ENCODE measurements around the gene ANK3.

The ANK3 gene

DNA sequence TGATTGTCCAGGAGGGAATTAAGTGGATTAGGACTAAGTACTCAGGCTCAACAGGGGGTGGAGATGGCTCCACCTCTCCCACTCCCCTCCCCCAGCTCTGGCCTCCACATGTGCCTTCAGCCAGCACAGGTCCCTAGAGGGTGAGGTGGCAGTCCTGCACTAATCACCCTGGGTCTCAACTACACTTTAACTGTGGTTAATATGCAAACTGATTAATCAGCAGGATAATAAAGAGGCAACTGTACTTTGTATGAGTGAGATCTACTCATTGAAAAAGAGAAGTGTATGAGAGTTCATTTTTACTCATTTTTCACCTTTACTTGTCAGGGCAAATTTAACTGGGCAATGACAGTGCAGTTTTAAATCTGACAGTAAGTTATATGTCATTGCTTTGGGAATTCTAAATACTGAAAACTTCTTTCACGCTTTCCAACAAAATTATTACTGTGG lies 259.5 kb downstream of the ANK3 start:
- no peak overlapping the region for H3K4me3 Mint-ChIP-seq
- H3K27me3 Mint-ChIP-seq, result no peaks in the 10 kb centered on the region
- ATAC-seq (replicated peaks; ENCODE audit: extremely low read depth, poor library complexity, severe bottlenecking) (no peak), DNase-seq (ENCODE audit: low spot score in 2 of 2) (no peak)
- H3K27ac Mint-ChIP-seq (ENCODE audit: low read depth), result no peak overlapping the region
- H3K4me1 Mint-ChIP-seq, result no peaks in the 10 kb centered on the region
- H3K36me3 Mint-ChIP-seq (ENCODE audit: insufficient read depth), result peaks cover 9% of the 10 kb centered on the region
- no peaks in the 10 kb centered on the region for H3K9me3 Mint-ChIP-seq

DNA sequence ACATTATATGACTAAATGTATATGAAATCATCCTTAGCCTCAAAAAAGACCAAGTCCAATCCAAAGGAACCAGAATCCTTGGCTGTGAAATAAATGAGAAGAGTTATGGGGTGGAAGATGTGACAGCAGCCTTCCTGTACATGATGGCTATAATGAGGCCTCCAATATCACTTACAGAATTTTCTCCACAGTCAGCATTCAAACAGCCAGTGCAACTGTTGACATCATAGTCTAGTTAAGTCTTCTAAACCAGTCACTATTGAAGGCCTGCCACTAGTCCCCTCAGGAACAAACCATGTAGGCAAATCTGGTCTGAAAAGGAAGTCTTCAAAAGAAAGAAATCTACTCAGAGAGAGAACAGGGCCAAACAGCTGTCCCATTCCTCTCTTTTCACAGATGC lies 263.8 kb downstream of the ANK3 start:
- Mint-ChIP-seq H3K27ac (ENCODE audit: low read depth) (no peak overlapping the region), H3K4me1 (no peaks in the 10 kb centered on the region), H3K36me3 (ENCODE audit: insufficient read depth) (peaks cover 6% of the 10 kb centered on the region), H3K9me3 (no peaks in the 10 kb centered on the region), H3K27me3 (no peaks in the 10 kb centered on the region), H3K4me3 (no peak overlapping the region)
- ATAC-seq (replicated peaks; ENCODE audit: extremely low read depth, poor library complexity, severe bottlenecking), result no peak
- no peak for DNase-seq (ENCODE audit: low spot score in 2 of 2)

DNA sequence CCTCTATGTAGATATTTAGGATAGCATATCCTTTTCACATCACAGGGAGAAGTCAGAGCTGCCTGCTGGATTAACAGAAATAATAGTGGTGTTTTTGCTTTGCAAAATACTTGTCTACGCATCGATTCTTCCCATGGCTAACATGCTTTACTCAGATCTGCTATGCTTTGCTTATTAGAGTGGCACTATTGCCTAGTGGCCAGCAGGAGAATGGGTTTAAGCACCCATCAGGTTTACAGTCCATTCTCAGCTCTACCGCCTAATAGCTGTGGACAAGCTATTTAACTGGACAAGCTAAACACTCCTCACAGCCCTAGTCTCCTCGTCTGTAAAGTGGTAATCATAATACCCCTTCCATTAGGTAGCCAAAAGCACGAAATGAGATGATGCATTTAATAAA lies 265.1 kb downstream of the ANK3 start:
- ATAC-seq (replicated peaks; ENCODE audit: extremely low read depth, poor library complexity, severe bottlenecking), result no peak
- DNase-seq (ENCODE audit: low spot score in 2 of 2), result no peak
- H3K27me3 Mint-ChIP-seq, result no peaks in the 10 kb centered on the region
- no peak overlapping the region for H3K27ac Mint-ChIP-seq (ENCODE audit: low read depth)
- no peaks in the 10 kb centered on the region for H3K4me1 Mint-ChIP-seq
- H3K4me3 Mint-ChIP-seq, result no peak overlapping the region
- no peaks in the 10 kb centered on the region for H3K9me3 Mint-ChIP-seq
- H3K36me3 Mint-ChIP-seq (ENCODE audit: insufficient read depth), result peaks cover 6% of the 10 kb centered on the region

DNA sequence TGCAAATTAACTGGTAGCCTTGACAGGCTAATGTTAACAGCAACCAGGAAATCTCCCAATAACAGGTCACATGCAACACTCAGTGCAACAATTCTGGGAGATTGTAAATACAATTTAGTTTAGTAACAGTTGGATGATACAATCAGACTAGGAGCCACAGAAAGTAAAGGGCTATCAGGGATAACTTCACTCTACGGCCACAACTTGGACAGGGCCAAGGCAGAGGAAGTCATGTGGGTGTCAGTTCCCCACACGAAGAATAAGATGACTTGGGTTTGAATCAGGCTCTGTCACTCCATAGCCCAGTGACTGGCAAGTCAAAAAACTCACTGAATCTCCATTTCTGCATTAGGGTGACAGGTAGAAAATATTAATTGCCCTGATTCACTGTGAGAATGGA lies 266.0 kb downstream of the ANK3 start:
- no peak overlapping the region for H3K4me3 Mint-ChIP-seq
- H3K27ac Mint-ChIP-seq (ENCODE audit: low read depth), result no peak overlapping the region
- H3K9me3 Mint-ChIP-seq, result no peaks in the 10 kb centered on the region
- ATAC-seq (replicated peaks; ENCODE audit: extremely low read depth, poor library complexity, severe bottlenecking), result no peak
- no peak for DNase-seq (ENCODE audit: low spot score in 2 of 2)
- H3K27me3 Mint-ChIP-seq, result no peaks in the 10 kb centered on the region
- peaks cover 6% of the 10 kb centered on the region for H3K36me3 Mint-ChIP-seq (ENCODE audit: insufficient read depth)
- no peaks in the 10 kb centered on the region for H3K4me1 Mint-ChIP-seq

DNA sequence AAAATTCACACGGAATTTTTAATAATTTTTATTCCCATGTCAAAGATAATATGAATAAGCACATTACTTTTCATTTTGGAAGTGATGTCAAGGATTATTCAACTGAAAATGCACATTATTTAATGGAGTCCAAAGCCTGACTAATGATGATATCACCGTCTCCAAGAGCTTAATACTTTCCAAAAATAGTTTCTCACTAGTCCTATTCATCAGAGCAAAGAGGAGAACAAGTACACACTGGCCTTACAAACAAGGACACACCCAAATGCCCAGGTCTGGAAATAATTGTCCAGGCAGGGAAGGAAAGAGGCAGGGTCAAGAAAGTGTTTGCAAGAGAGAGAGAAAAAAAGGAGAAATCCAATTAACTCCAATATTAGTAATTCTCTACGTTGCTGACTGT lies 266.5 kb downstream of the ANK3 start:
- no peak overlapping the region for H3K27ac Mint-ChIP-seq (ENCODE audit: low read depth)
- H3K36me3 Mint-ChIP-seq (ENCODE audit: insufficient read depth), result peaks cover 4% of the 10 kb centered on the region
- ATAC-seq (replicated peaks; ENCODE audit: extremely low read depth, poor library complexity, severe bottlenecking) (no peak), DNase-seq (ENCODE audit: low spot score in 2 of 2) (no peak)
- H3K4me3 Mint-ChIP-seq, result no peak overlapping the region
- no peaks in the 10 kb centered on the region for H3K4me1 Mint-ChIP-seq
- H3K9me3 Mint-ChIP-seq, result no peaks in the 10 kb centered on the region
- no peaks in the 10 kb centered on the region for H3K27me3 Mint-ChIP-seq

DNA sequence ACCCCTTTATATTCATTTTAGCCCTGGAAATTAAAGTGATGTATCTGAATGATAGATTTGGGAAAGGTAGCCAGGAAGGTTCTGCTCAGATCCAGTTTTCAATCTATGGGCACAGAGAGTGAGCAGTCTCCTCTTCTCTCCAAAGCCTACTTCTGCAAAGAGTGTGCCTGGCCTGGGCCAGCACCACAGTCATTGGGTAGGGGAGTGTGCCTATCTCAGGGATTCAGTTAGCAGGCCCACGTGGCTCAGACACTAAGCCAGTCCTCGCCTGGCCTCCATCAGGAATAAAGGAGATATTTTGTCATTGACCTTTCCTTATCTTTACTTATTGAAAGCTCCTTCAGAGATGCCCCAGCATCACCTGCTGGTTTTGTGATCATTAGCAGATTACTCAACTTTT lies 267.5 kb downstream of the ANK3 start:
- DNase-seq (ENCODE audit: low spot score in 2 of 2) (no peak), ATAC-seq (replicated peaks; ENCODE audit: extremely low read depth, poor library complexity, severe bottlenecking) (no peak)
- Mint-ChIP-seq H3K4me3 (no peak overlapping the region), H3K9me3 (no peaks in the 10 kb centered on the region), H3K36me3 (ENCODE audit: insufficient read depth) (no peaks in the 10 kb centered on the region), H3K27me3 (no peaks in the 10 kb centered on the region), H3K4me1 (no peaks in the 10 kb centered on the region), H3K27ac (ENCODE audit: low read depth) (no peak overlapping the region)

DNA sequence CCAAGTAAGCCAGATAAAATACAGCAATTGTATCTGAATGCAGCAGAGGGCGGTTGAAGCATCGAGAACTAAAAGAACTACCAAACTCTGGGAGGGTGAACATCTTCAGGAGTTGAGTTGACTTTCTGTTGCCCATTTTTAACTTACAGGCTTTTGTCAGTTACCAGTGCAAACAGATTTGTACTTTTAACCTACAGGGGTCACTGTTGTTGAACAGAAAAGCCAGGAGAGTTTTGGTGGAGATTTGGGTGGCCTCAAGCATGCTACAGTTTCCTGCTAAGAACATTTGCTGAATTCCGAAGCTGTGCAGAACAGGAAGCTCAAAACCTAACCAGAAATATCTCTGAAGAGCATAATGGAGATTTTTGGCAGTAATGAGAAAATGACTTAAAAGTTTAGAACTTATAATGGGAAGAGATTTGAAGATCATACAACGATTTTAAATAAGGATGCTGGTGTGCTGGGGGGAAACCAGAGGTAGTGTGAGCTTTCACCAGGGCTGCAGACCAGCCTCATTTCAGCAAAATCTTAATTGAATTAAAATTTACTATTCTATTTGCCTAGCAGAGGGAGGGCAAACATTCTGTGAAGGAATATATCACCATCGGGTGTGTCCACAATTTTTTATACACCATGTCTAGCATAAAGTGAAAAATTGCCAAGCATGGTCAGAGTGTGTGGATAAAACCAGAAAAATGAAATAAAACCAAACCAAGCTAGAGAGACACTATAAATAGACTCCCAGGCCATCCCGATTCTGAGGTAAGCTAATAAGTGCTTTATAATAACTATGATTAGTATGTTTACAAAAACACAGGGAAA lies 274.7 kb downstream of the ANK3 start:
- Mint-ChIP-seq H3K27ac (ENCODE audit: low read depth) (no peak overlapping the region), H3K27me3 (no peaks in the 10 kb centered on the region), H3K36me3 (ENCODE audit: insufficient read depth) (peaks cover 5% of the 10 kb centered on the region), H3K9me3 (no peaks in the 10 kb centered on the region), H3K4me1 (no peaks in the 10 kb centered on the region), H3K4me3 (no peak overlapping the region)
- ATAC-seq (replicated peaks; ENCODE audit: extremely low read depth, poor library complexity, severe bottlenecking) (no peak), DNase-seq (ENCODE audit: low spot score in 2 of 2) (no peak)

DNA sequence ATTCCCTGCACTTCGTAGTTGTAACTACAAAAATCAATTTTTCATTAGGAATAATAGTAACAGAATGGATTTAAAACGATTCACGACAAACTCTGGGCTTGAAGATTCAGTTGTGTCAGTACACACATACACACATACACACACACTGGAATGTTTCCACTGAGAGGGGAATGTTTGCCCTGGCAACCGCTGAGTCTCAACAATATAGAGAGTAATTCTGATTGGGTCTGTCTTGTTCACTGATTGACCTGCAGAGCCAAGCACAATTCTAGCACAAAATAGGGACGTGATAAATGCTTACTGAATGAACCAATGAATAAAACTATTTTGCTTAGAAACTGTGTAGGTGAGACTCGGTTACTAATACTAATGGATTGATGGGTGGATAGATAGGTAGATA lies 278.9 kb downstream of the ANK3 start:
- no peak for DNase-seq (ENCODE audit: low spot score in 2 of 2)
- Mint-ChIP-seq H3K27ac (ENCODE audit: low read depth) (no peak overlapping the region), H3K4me3 (no peak overlapping the region), H3K27me3 (no peaks in the 10 kb centered on the region), H3K36me3 (ENCODE audit: insufficient read depth) (peaks cover 8% of the 10 kb centered on the region), H3K9me3 (no peaks in the 10 kb centered on the region), H3K4me1 (no peaks in the 10 kb centered on the region)
- no peak for ATAC-seq (replicated peaks; ENCODE audit: extremely low read depth, poor library complexity, severe bottlenecking)

DNA sequence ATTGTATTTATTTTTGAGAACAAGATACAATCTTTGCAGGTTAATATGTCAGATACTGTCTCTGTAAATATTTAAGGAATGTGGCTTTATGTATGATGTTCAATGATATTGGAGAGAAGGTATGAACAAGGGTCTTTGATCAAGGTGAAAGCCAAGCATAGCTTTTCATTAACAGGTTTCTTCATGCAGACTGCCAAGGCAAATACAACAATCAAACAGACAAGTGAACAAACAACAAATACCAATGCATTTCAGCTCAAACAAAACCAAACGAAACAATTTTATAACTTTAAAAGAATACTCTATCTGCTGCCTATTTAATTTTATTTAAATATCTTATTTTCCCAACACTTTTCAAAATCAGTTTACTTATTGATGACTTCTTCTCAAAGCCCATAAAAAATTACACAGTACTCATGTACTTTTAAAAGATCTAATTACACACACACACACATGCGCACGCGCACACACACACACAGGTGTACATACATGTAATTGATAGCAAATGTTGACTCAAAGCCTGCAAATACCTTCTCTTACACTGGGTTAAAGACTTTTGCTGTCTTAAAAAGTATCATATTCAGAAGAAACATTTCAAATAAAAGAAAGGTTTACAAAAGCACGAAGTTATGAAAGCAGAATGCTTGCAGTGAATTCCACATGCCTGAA lies 282.2 kb downstream of the ANK3 start:
- no peaks in the 10 kb centered on the region for H3K27me3 Mint-ChIP-seq
- H3K9me3 Mint-ChIP-seq, result no peaks in the 10 kb centered on the region
- no peak overlapping the region for H3K27ac Mint-ChIP-seq (ENCODE audit: low read depth)
- DNase-seq (ENCODE audit: low spot score in 2 of 2) (no peak), ATAC-seq (replicated peaks; ENCODE audit: extremely low read depth, poor library complexity, severe bottlenecking) (no peak)
- no peak overlapping the region for H3K4me3 Mint-ChIP-seq
- H3K36me3 Mint-ChIP-seq (ENCODE audit: insufficient read depth), result peaks cover 14% of the 10 kb centered on the region
- H3K4me1 Mint-ChIP-seq, result no peaks in the 10 kb centered on the region

DNA sequence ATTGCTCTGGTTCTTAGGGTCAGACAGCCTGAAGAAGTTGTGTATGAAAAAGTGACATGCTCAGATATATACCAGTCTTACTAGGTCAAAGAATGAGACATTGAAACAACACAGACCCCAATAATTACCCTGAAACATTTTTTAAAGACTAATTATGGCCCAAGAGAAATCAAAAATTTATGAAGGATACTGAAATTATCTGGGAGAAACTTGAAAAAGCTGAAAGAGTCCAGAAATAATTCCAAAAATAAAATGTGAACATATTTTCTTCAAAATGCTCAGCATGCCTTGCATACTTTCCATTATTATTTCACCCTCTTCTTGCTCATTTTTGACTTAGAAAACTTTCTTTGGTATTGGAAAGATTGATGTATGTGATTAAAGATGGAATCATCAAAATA lies 284.4 kb downstream of the ANK3 start:
- ATAC-seq (replicated peaks; ENCODE audit: extremely low read depth, poor library complexity, severe bottlenecking), result no peak
- Mint-ChIP-seq H3K9me3 (no peaks in the 10 kb centered on the region), H3K27ac (ENCODE audit: low read depth) (no peak overlapping the region), H3K4me1 (no peaks in the 10 kb centered on the region), H3K27me3 (no peaks in the 10 kb centered on the region), H3K4me3 (no peak overlapping the region), H3K36me3 (ENCODE audit: insufficient read depth) (peaks cover 13% of the 10 kb centered on the region)
- no peak for DNase-seq (ENCODE audit: low spot score in 2 of 2)

DNA sequence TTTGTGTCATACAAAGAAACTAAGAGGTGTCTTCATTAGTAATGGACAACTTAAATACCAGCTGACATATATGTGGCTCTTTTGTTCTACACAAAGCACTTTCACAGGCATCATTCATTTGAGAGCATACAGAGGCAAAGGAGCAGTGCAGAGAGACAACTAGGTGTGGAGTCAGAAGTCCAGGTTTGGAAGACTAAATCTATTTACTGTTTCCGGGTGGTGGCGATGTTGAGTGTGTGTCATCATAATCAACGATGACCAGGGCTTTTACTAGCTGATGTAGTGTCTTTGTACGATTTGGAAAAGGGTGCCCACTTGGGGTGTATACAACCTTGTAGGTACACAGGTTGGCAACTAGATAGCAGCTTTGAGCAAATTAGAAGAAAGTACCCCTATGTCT lies 287.9 kb downstream of the ANK3 start:
- H3K9me3 Mint-ChIP-seq, result no peaks in the 10 kb centered on the region
- no peak overlapping the region for H3K27ac Mint-ChIP-seq (ENCODE audit: low read depth)
- peaks cover 11% of the 10 kb centered on the region for H3K36me3 Mint-ChIP-seq (ENCODE audit: insufficient read depth)
- no peak for ATAC-seq (replicated peaks; ENCODE audit: extremely low read depth, poor library complexity, severe bottlenecking)
- H3K4me1 Mint-ChIP-seq, result no peaks in the 10 kb centered on the region
- no peak overlapping the region for H3K4me3 Mint-ChIP-seq
- no peak for DNase-seq (ENCODE audit: low spot score in 2 of 2)
- no peaks in the 10 kb centered on the region for H3K27me3 Mint-ChIP-seq

DNA sequence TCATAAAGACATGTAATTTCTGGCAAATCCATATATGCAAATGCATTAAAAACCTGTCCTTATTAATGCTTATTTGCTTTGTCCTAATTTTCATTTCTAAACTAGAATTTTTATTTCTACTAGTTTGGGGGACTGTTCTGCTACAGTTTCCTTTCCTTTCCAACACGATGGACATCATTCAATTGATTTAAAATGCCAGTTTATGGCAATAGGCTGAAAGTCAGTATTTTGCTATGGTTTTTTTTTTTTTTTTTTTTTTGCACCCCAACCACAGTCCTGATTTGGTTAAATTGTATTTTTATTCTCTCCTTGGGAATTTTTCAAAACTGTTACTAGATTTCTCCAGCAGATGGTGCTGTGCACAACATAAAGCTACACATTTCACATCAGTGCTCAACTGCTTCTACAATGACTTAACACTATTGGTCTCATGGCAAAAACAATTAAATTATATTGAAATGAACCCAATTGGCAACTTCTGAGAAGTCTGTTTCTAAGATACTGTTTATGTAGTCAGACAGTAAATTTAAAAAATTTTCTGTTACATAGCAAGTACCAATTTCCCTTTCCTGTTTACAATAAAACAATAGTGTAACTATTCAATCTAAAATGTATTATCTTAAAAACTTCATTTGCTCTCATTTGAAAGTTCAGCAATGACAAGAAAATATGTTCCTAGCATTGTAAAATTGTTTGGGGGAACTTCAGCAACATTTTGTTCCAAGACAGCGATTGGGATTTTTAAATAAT lies 289.5 kb downstream of the ANK3 start:
- DNase-seq (ENCODE audit: low spot score in 2 of 2) (no peak), ATAC-seq (replicated peaks; ENCODE audit: extremely low read depth, poor library complexity, severe bottlenecking) (no peak)
- Mint-ChIP-seq H3K4me1 (no peaks in the 10 kb centered on the region), H3K9me3 (no peaks in the 10 kb centered on the region), H3K27me3 (no peaks in the 10 kb centered on the region), H3K27ac (ENCODE audit: low read depth) (no peak overlapping the region), H3K36me3 (ENCODE audit: insufficient read depth) (peaks cover 10% of the 10 kb centered on the region), H3K4me3 (no peak overlapping the region)

Data from central memory CD8-positive, alpha-beta T cell (primary cell).